A204.1 (cell line): ENCODE results near the gene GALNT14.
"Not testable (repeated sequence)": the region's sequence is repeated elsewhere in the genome, so short reads cannot be mapped to it uniquely, and the experiment has no call there.

Source experiments
- FAIRE-seq: peaks from 2 replicates; lab custom pipeline; 2012; peaks lifted over from hg19 to GRCh38; lab: Jason Lieb, UNC

GALNT14 gene, protein sequence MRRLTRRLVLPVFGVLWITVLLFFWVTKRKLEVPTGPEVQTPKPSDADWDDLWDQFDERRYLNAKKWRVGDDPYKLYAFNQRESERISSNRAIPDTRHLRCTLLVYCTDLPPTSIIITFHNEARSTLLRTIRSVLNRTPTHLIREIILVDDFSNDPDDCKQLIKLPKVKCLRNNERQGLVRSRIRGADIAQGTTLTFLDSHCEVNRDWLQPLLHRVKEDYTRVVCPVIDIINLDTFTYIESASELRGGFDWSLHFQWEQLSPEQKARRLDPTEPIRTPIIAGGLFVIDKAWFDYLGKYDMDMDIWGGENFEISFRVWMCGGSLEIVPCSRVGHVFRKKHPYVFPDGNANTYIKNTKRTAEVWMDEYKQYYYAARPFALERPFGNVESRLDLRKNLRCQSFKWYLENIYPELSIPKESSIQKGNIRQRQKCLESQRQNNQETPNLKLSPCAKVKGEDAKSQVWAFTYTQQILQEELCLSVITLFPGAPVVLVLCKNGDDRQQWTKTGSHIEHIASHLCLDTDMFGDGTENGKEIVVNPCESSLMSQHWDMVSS

GRCh38 chr2:31138037-31138962 is at the start of gene GALNT14:
Gene GALNT14, minus strand, starts transcription at chr2:31138440. Its CDS starts 354 bp downstream, at chr2:31138086.
- FAIRE-seq, result no peak

DNA sequence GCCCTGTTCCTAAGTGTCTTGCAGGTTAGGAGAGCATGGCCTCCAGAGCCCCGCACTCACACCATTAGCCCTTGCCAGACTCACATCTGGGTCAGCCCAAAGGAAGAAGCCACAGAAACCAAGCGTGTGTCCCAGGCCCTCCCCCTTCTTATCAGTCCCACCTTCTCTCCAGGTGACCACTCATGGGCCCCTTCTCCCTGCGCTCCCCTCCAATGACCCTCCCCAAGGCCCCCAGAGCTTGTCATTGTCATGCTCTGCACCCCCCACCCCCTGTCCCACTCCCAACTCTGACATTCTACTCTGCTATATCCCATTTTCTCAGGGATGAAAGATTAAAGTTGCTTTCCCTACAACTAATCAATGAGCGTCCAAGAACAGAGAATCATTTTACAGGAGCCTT is 48.9 kb upstream of the GALNT14 start:
- no peak for FAIRE-seq

DNA sequence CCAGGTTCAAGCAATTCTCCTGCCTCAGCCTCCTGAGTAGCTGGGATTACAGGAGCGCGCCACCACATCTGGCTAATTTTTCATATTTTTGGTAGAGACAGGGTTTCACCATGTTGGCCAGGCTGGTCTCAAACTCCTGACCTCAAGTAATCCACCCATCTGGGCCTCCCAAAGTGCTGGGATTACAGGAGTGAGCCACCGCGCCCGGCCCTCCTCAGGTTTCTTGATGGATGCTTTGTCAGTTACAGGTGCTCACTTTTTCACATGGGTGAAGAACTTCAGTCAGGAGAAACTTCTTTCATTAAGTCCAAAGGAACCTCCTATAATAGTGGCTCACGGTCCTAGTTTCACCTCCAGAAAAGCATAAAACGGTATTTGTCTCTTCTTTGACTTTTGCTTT is 45.7 kb upstream of the GALNT14 start:
- FAIRE-seq, result not testable (repeated sequence)

DNA sequence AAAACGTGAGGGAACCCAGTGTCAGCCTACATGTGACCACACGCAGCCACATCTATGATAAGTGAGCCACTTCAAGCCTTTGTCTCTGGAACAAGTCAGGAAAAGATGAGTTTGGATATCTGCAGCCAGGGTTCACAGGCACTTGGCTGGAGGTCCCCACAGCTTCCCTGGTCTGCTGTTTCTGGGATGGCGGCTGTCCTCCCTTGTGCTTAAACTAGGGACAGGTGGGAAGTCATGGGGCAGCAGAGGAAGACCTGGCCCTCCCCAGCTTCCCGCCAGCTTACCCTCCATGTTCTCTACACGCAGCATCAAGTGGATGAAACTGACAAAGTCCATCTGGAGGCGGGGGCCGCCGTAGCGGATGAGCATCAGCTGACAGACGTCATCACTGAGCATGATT is 38.5 kb upstream of the GALNT14 start:
- no peak for FAIRE-seq

DNA sequence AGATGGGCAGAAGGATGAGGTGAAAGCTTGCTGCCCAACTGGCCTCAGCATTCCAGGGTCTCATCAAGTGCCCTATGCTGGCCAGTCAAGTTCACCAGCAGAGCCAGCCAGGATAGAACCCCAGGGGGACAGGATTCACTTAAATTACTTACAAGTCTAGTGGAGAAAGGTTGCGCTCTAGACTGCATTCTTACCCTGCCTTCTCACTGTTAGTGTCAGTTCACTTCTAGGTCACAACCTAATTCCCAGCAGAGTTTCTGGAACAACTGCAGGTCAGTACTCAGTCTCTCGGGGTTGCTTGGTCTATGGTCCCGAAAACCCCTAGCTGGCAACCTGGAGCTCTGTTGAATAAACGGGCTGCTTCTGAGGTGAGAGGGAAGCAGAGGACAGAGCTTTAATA is 32.9 kb upstream of the GALNT14 start:
- no peak for FAIRE-seq

DNA sequence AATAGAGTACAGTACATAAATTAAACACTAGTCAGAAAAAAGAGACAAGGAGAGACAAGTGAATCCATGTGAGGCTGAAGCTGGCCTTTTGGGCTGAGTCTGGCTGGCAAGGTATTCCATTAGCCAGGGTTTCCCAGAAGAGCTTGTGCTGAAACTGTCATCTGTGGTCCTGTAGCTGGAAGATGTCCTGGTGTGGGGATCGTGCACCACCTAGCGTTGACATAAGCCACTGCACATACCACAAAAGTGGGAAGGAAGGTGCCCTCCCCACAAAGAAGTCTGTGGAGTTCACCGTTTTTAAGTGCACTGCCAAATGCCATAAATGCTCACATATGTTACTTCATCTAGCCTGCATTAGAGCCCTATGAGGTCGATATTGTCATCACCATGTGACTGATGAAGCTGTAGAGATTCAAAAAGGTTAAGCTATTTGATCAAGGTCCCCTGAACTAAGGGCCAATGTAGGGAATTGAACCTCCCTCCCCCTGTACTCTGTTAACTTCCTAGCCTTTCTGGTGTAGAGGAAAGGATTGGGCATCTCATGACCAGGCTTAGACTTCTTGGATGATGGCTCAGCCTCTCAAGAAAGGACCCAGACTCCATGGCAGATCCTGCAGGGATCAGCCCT is 31.9 kb upstream of the GALNT14 start:
- FAIRE-seq, result peak; percentile 29

DNA sequence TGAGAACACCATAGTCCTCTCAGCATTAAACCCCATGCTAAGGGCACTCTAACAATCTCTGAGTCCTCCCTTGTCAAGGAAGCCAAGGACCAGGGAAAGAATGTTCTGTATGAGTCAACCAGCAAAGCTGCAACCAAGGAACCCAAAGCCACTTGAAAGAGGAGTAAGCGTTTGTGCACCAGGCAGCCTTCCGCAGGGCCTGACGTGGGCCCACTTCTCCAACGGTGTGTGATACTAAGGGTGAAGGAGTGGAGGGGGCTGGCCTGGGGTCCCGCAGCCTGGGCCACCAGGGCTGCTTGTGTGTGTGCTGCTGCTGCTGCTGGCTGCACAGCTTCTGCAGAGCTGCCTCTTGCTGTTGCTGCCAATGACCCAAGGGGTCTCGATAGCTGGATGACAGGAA is 30.1 kb upstream of the GALNT14 start:
- no peak for FAIRE-seq

DNA sequence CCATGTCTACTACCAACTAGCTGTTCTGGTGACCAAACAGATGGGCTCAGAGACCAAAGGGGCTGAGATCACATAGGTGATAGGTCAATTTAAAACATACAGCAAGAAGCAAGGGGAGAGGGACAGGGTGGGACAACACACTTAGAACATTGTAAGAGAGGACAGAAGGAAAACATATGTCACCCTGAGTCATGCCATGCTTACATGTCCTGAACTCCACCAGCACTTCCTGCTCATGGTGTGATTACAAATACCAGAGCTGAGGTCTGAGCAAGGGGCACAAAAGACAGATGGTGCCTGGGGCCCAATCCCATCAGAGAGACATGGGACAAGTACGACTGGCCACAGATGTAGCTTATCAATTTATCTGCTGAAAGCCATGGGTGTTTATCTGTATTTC is 28.7 kb upstream of the GALNT14 start:
- FAIRE-seq, result no peak

GRCh38 chr2:31163011-31163539 is 24.8 kb upstream of the GALNT14 start:
- FAIRE-seq, result no peak

DNA sequence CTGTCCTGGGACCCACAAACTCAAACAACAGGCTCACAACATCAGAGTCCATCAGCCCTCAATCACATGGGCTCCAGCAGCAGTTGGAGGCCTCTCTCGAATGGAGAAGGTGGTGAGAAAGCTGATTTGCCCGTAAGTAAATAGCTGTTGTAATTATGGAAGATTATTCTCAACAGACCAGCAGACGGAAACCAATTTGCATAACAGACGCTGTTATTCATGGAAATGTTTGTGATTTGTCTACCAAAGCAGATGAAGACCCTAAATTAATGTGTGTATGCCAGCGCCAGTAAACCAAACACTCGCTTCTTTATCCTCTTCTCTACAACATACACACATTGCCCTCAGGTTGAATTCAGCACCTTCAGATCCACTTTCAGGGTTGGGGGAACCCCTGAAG is 23.4 kb upstream of the GALNT14 start:
- FAIRE-seq, result no peak

GRCh38 chr2:31151501-31151900 is 13.3 kb upstream of the GALNT14 start:
- no peak for FAIRE-seq

DNA sequence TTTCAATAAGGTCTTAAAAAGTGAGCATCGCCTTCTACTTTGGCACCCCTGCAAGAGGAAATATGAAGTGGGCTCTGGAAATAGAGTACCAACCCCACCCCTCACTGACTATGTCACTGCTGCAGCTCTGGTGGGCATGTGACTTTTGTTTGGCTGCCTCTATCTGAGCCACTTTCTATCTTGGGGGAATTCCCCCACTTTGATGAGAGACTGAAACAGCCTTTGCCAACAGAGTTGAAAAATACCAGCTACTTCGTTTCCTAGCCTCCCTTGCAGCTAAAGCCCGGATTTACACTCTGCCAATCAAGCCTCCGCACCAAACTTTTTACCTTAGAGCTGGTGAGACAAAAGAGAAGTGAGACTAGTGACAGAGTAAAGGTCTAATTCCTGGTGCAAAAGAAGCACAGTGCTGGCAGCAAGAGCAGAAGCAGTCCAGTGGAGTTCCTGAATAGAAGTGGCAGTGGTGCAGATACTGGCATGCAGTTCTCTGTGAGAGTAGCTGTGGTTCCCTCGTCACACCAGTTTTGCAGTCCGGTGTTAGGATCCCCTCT is 12.0 kb upstream of the GALNT14 start:
- no peak for FAIRE-seq

- no peak for FAIRE-seq
Measured at GRCh38 chr2:31148514-31148913, 10.3 kb upstream of the GALNT14 start.

GRCh38 chr2:31147645-31148044 is 9.4 kb upstream of the GALNT14 start:
- no peak for FAIRE-seq

- FAIRE-seq, result no peak
Measured at GRCh38 chr2:31142110-31142509, 3.9 kb upstream of the GALNT14 start.

DNA sequence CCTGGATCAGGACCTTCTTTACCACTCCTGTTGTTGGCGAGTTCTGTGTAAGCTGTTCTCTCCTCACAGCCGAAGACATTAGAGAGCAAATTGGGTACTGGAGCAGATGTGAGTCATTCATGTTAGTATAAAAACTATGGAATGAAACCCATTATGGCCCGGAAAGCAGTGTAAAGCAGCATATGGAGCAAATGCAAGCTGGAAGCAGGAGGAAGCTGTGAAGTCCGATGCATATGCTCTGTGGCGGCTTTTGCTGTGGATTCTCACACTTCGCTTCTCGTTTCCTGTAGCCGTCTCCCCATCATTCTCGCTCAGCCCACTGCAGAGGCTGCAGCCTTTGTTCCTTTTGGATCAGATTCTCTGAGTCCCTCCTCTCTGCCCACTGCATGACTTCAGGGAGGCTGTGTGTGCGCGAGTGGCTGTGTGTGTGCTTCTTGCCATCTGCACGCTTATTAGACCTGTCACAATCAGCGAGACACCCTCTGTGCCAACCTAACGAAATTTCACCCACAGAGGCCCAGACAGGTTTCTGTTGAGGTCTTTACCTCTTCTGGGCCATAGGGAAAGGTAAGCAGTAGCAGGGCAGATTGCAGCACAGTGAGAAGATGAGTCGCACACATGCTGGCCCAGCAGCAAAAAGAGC is 3.3 kb upstream of the GALNT14 start:
- FAIRE-seq, result no peak

DNA sequence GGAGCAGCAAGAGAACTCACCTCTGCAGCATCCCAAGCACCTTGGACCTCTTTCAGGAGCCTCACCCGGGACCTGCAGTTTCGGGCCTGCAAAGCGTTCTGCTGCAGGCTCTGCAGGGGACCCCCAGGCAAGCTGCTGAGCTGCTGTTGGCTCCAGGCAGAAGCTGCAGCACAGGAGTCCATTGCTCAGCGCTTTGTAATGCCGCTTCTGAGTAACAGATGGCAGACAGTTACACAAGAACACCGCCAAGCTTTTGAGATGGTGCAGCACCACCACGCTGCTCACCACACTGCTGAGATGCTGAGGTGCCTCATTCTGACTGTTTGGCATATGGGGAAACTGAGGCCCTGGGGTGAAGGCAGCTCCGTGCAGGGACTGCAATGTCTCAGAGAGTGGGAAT is 1.9 kb upstream of the GALNT14 start:
- no peak for FAIRE-seq

GRCh38 chr2:31139671-31140070 is 1.4 kb upstream of the GALNT14 start:
- no peak for FAIRE-seq

DNA sequence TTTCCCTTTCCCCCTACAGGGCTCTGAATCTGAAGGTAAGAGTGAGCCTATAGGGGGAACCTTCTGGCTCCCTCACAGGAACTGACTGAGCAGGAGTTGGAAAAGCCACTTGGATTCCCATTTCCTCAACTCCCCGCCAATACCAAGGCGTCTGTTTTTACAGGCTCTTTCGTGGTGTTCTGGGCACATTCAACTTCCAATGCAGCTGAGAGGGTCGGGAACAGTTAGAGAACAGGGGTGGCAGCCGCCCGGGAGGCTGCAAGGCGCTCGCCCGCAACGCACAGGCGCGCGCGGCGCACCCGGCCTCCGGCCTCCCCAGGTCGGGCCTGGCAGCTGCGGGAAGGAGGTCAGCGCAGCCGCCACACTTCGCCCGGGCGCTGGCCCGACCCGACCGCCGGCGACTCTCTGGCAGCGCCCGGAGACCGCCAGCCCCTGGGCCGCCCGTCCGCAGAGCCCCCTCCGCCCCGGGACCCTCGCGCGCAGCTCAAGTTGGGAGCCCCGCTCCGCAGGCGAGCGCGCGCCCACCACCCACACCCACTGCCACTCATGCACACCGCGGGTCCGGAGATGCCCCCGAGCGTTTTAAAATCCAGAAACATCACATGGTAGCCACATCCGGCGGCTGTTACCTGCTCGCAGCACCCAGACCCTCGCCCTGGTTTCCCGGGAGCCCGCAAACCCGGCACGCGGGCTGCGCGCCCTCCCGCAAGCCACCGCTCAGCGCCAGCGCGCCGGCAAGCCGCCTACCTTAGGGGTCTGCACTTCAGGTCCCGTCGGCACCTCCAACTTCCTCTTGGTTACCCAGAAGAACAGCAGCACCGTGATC is 816 bp downstream of the GALNT14 start:
- no peak for FAIRE-seq

DNA sequence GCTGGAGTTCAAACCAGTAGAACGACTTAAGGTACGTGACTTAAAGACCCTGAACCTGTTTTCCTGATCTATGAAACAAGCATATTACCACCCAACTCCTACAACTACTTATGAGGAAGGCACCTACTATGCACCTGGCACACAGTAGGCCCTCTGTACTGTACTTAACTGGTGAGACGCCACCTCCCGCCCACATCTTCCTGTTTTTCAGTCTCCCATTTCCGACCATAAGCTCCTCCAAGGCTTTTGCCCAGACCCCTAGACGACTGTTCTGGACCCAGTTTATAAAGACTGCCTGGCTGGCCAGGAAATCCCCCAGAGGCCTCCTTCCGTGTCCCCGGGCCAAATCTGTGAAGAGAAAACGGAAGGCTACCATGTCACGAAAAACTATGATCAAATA is 1.5 kb downstream of the GALNT14 start:
- no peak for FAIRE-seq

DNA sequence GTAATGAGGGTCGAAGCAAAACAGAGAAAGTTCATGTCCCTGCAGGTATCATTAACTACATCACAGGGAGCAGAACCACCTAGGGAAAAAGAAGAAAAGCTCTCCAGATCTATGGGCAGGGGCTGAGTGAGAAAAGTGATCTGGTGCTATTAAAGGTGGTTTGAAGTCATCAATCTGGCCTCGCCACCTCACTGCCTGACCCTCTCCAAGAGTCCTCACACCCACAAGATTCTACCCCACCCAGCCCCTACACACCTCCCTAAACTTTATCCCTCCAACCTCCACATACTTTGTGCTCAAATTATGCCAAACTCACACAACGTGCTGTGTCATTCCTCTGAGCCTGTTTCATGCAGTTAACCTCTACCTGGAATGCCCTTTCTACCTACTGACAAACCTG is 2.2 kb downstream of the GALNT14 start:
- FAIRE-seq, result no peak
